H1 (cell line): ENCODE results near the gene ATP6V1A. TPM values are rescaled to one million over a fixed set of nuclear protein-coding genes. Genes with fewer than 3 reads are reported as not detected.

Experiments
- CTCF ChIA-PET: fragments of 300-600 bp; sonication (Branson Sonifier 250); formaldehyde crosslinking; loops from one replicate; lab custom pipeline; 2021; ENCODE audit not compliant: partially characterized antibody; lab: Charles Lee
- POLR2A ChIA-PET: fragments of 300-600 bp; sonication (Branson Sonifier 250); formaldehyde crosslinking; loops from one replicate; lab custom pipeline; 2021; ENCODE audit warnings: inconsistent platforms; ENCODE audit not compliant: partially characterized antibody; lab: Charles Lee
- DNase-seq, 2 experiments: peaks; one replicate each; pipeline versions ENCODE4 v3.0.0 to v3.0.0-alpha.2; 2010 to 2022; ENCODE audit warnings: low spot score in 2 of 2, low read depth in 1 of 2, mixed read lengths in 1 of 2
- FAIRE-seq: peaks from 2 replicates; lab custom pipeline; 2011; peaks lifted over from hg19 to GRCh38; lab: Jason Lieb, UNC
- H2AFZ ChIP-seq: 2 replicates; pipeline ENCODE4 v1.8.1; 2012; ENCODE audit warnings: low read length, inconsistent platforms
- H2AK5ac ChIP-seq: 2 replicates; pipeline ENCODE4 v1.6.1; 2013; ENCODE audit warnings: low read depth, low read length
- H2BK120ac ChIP-seq: replicated peaks from 2 replicates; pipeline ENCODE3; 2013; ENCODE audit warnings: low read depth, low read length, inconsistent platforms
- H2BK12ac ChIP-seq: 2 replicates; pipeline ENCODE4 v1.6.1; 2013; ENCODE audit warnings: low read depth, low read length
- H2BK15ac ChIP-seq: 2 replicates; pipeline ENCODE4 v1.6.1; 2013; ENCODE audit warnings: low read length
- H2BK20ac ChIP-seq: 2 replicates; pipeline ENCODE4 v1.6.1; 2013; ENCODE audit warnings: low read length
- H2BK5ac ChIP-seq: 2 replicates; pipeline ENCODE4 v1.6.1; 2013; ENCODE audit warnings: low read depth, low read length
- H3K14ac ChIP-seq: 2 replicates; pipeline ENCODE4 v1.6.1; 2013; ENCODE audit warnings: inconsistent platforms; ENCODE audit not compliant: insufficient read length
- H3K18ac ChIP-seq: 2 replicates; pipeline ENCODE4 v1.6.1; 2013; ENCODE audit warnings: low read length; ENCODE audit errors: extremely low read depth
- H3K23ac ChIP-seq: 2 replicates; pipeline ENCODE4 v1.6.1; 2013; ENCODE audit warnings: inconsistent platforms; ENCODE audit not compliant: insufficient read length
- H3K23me2 ChIP-seq: 2 replicates; pipeline ENCODE4 v1.6.1; 2013; ENCODE audit warnings: low read depth, low read length
- H3K27ac ChIP-seq: 2 replicates; pipeline ENCODE4 v1.6.1; 2011; ENCODE audit warnings: low read depth, low read length, inconsistent platforms
- H3K27me3 ChIP-seq, 4 experiments: replicated peaks in 1 of 4; 1 replicate in 1 of 4; 2 replicates in 3 of 4; pipeline versions ENCODE4 v1.6.1 to v1.8.1; 2011 to 2013; ENCODE audit warnings: low read length in 3 of 4, mild to moderate bottlenecking in 3 of 4, inconsistent platforms in 2 of 4, mixed read lengths in 2 of 4, moderate library complexity in 1 of 4; ENCODE audit not compliant: control insufficient read depth in 3 of 4, insufficient read depth in 3 of 4; ENCODE audit errors: extremely low read depth in 1 of 4
- H3K36me3 ChIP-seq, 4 experiments: 2 replicates each; pipeline versions ENCODE4 v1.6.1 to v1.8.1; 2011 to 2013; ENCODE audit warnings: mild to moderate bottlenecking in 4 of 4, low read length in 3 of 4, moderate library complexity in 2 of 4, control low read depth in 1 of 4, inconsistent platforms in 1 of 4; ENCODE audit not compliant: insufficient read depth in 4 of 4, control insufficient read depth in 2 of 4
- H3K4ac ChIP-seq: replicated peaks from 2 replicates; pipeline ENCODE3; 2013; ENCODE audit warnings: low read length, low read depth, mixed read lengths, inconsistent platforms; ENCODE audit not compliant: insufficient read length
- H3K4me1 ChIP-seq, 4 experiments: replicated peaks in 1 of 4; 1 replicate in 1 of 4; 2 replicates in 3 of 4; pipeline versions ENCODE4 v1.6.1 to v1.8.1; 2011 to 2013; ENCODE audit warnings: low read length in 3 of 4, inconsistent platforms in 2 of 4, mixed read lengths in 1 of 4; ENCODE audit not compliant: insufficient read depth in 4 of 4, control insufficient read depth in 3 of 4
- H3K4me2 ChIP-seq, 2 experiments: 2 replicates each; pipeline versions ENCODE4 v1.6.1 to v1.8.1; 2011 to 2013; ENCODE audit warnings: low read depth in 2 of 2, low read length in 2 of 2, control low read depth in 1 of 2, inconsistent platforms in 1 of 2, mild to moderate bottlenecking in 1 of 2; ENCODE audit not compliant: insufficient read depth in 1 of 2
- H3K4me3 ChIP-seq, 4 experiments: fragments of 200-600, 300-600 bp in 1 of 4; sonication (generic), shearing (Covaris generic), sonication (Bioruptor Twin) in 1 of 4; 2 replicates each; pipeline versions ENCODE4 v1.5.1 to v1.8.1; 2011 to 2016; ENCODE audit warnings: low read length in 4 of 4, low read depth in 3 of 4, control low read depth in 2 of 4, inconsistent platforms in 2 of 4, mild to moderate bottlenecking in 2 of 4, mixed read lengths in 1 of 4, moderate library complexity in 1 of 4; ENCODE audit not compliant: insufficient read depth in 2 of 4; ENCODE audit errors: extremely low read depth in 1 of 4
- H3K56ac ChIP-seq: replicated peaks from 2 replicates; pipeline ENCODE3; 2013; ENCODE audit warnings: low read depth, mild to moderate bottlenecking, mixed read lengths, low read length, inconsistent platforms; ENCODE audit not compliant: insufficient read length
- H3K79me1 ChIP-seq: 2 replicates; pipeline ENCODE4 v1.6.1; 2013; ENCODE audit warnings: low read depth, low read length, control low read depth
- H3K79me2 ChIP-seq, 2 experiments: 2 replicates each; pipeline versions ENCODE4 v1.6.1 to v1.8.1; 2012 to 2013; ENCODE audit warnings: low read length in 2 of 2, mild to moderate bottlenecking in 2 of 2, inconsistent platforms in 1 of 2; ENCODE audit not compliant: insufficient read depth in 2 of 2, control insufficient read depth in 1 of 2
- H3K9ac ChIP-seq, 4 experiments: replicated peaks in 1 of 4; 1 replicate in 1 of 4; 2 replicates in 3 of 4; pipeline versions ENCODE4 v1.6.1 to v1.8.1; 2011 to 2013; ENCODE audit warnings: low read depth in 3 of 4, low read length in 3 of 4, control low read depth in 2 of 4, mild to moderate bottlenecking in 2 of 4, moderate library complexity in 2 of 4, inconsistent platforms in 1 of 4; ENCODE audit errors: extremely low read depth in 1 of 4
- H3K9me3 ChIP-seq, 2 experiments: 2 replicates each; pipeline versions ENCODE4 v1.6.1 to v1.8.1; 2012 to 2013; ENCODE audit warnings: mild to moderate bottlenecking in 2 of 2, moderate library complexity in 2 of 2, control low read depth in 1 of 2, inconsistent platforms in 1 of 2, low read depth in 1 of 2, low read length in 1 of 2, mixed read lengths in 1 of 2; ENCODE audit not compliant: insufficient read depth in 2 of 2
- H4K20me1 ChIP-seq, 2 experiments: replicated peaks in 1 of 2; 2 replicates each; pipeline versions ENCODE3 to v1.8.1; 2011 to 2013; ENCODE audit warnings: inconsistent platforms in 2 of 2, low read length in 2 of 2, mild to moderate bottlenecking in 1 of 2; ENCODE audit not compliant: insufficient read depth in 2 of 2, control insufficient read depth in 1 of 2
- H4K5ac ChIP-seq: 2 replicates; pipeline ENCODE4 v1.6.1; 2013; ENCODE audit warnings: low read length, low read depth, mixed read lengths, inconsistent platforms; ENCODE audit not compliant: insufficient read length
- H4K8ac ChIP-seq: 2 replicates; pipeline ENCODE4 v1.8.0; 2013; ENCODE audit warnings: mild to moderate bottlenecking, moderate library complexity, low read length, inconsistent platforms; ENCODE audit not compliant: insufficient read depth; ENCODE audit errors: extremely low read depth
- H4K91ac ChIP-seq: replicated peaks from 2 replicates; pipeline ENCODE3; 2013; ENCODE audit warnings: low read length, mixed read lengths, inconsistent platforms; ENCODE audit not compliant: insufficient read length
- BCL11A ChIP-seq, 2 experiments: IDR thresholded peaks; one replicate each; pipeline ENCODE4 v1.6.1; 2011; ENCODE audit warnings: low read depth in 2 of 2, low read length in 2 of 2, mild to moderate bottlenecking in 2 of 2
- CHD1 ChIP-seq: IDR thresholded peaks from 2 replicates; pipeline ENCODE4 v1.6.1; 2012; ENCODE audit warnings: low read depth, low read length, improper control_type of control experiment
- FOSL1 ChIP-seq: IDR thresholded peaks from 2 replicates; pipeline ENCODE4 v1.6.1; 2011; ENCODE audit warnings: mild to moderate bottlenecking, low read depth, low read length, moderate library complexity; ENCODE audit not compliant: insufficient read depth
- POLR2A ChIP-seq, 2 experiments: IDR thresholded peaks; 1 replicate in 1 of 2; 2 replicates in 1 of 2; pipeline ENCODE4 v1.6.1; 2011; ENCODE audit warnings: low read depth in 2 of 2, low read length in 2 of 2, mild to moderate bottlenecking in 2 of 2; ENCODE audit errors: control extremely low read depth in 1 of 2
- POLR2AphosphoS5 ChIP-seq: IDR thresholded peaks from 2 replicates; pipeline ENCODE4 v1.6.1; 2011; ENCODE audit warnings: low read depth, low read length
- WGBS, 2 experiments: shearing (Covaris generic) in 1 of 2; methylation state at CpG; one replicate each; pipeline versions ENCODE4 v1.1.6 to v1.1.7; 2013 to 2015; ENCODE audit warnings: low lambda C conversion rate in 2 of 2, mixed read lengths in 2 of 2, inconsistent platforms in 1 of 2, low coverage in 1 of 2, missing lambda C conversion rate in 1 of 2; ENCODE audit not compliant: insufficient replicate concordance in 2 of 2, insufficient coverage in 1 of 2, insufficient read length in 1 of 2; ENCODE audit errors: extremely low coverage in 1 of 2, missing lambda C conversion rate in 1 of 2; 5-methylcytosine and 5-hydroxymethylcytosine counted together
- polyA plus RNA-seq, 7 experiments: library from polyadenylated mRNA; depleted of rRNA in 3 of 7; stranded (reverse) in 5 of 7; unstranded in 2 of 7; fragments of >200 nt in 5 of 7; fragments of 200-250 nt in 2 of 7; gene quantifications; 1 replicate in 5 of 7; 2 replicates in 1 of 7; 4 replicates in 1 of 7; pipeline versions ENCODE4 v1.2.1 to v1.2.3, GENCODE V29; 2011 to 2013; ENCODE audit warnings: missing spikeins in 2 of 7, mixed read lengths in 2 of 7
- total RNA-seq: library from RNA; stranded (reverse); fragmentation: NEBNext Ultra II Directional; extraction: Animal tissue kit (Norgen Biotek cat#: 25700); gene quantifications from 2 replicates; pipeline ENCODE4 v1.2.1, GENCODE V29; 2021
- TF ChIP-seq, protein P1 (sequence below): IDR thresholded peaks from 2 replicates; pipeline ENCODE4 v1.6.1; 2012; ENCODE audit warnings: inconsistent platforms

ATP6V1A gene
- total and polyA plus RNA-seq, 2 of the 8 experiments (the other 6 are each of a cell fraction or from before 2014, with no cell fraction given) = 15.4 to 90.9 TPM

DNA sequence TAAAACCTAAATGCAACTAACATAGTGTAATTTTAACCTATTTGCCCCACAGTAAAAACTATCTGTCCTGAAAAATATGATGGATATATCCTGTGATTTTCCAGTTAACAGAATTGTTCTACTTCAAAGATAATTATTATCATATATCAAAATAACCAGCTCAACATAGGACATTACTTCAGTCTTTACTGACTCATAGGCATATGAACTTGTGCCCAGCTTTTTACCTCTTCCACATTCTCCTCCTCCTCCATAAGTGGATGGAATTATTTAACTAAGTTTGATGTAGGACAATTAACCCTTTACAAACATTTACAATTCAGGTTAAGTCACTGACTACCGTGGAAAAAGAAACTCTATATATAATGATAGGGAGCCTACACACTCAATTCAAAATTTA lies 27.5 kb upstream of the ATP6V1A start:
- Histone ChIP-seq H2BK15ac (no peak overlapping the region), H4K5ac (no peak overlapping the region), H3K79me1 (no peaks in the 10 kb centered on the region), H4K91ac (no peak overlapping the region), H3K4ac (no peak overlapping the region), H3K36me3 (peaks cover 0 to 63% (median 25%) of the 10 kb centered on the region in 4 experiments; a peak in 6 of 8 replicates), H3K4me2 (no peak overlapping the region), H3K9me3 (no peaks in the 10 kb centered on the region), H3K23ac (no peak overlapping the region), H4K8ac (no peak overlapping the region), H2BK120ac (no peak overlapping the region), H2BK12ac (no peak overlapping the region), H3K9ac (no peak overlapping the region), H3K27me3 (no peaks in the 10 kb centered on the region), H3K79me2 (peaks cover 0 to 11% of the 10 kb centered on the region in 2 experiments; a peak in 2 of 4 replicates), H3K56ac (no peak overlapping the region), H2BK20ac (no peak overlapping the region), H2AFZ (no peak overlapping the region), H4K20me1 (peaks cover 0 to under 1% of the 10 kb centered on the region in 2 experiments), H3K18ac (no peak overlapping the region), H3K4me1 (no peaks in the 10 kb centered on the region), H2AK5ac (no peak overlapping the region), H3K14ac (no peak overlapping the region), H3K27ac (no peak overlapping the region), H2BK5ac (no peak overlapping the region), H3K4me3 (no peak overlapping the region), H3K23me2 (no peaks in the 10 kb centered on the region)
- TF ChIP-seq POLR2AphosphoS5 = no peak
- TF ChIP-seq CHD1 = no peak
- TF ChIP-seq POLR2A (IDR thresholded peaks at IDR 0.05; ENCODE audit: control extremely low read depth in 1 of 2, low read depth in 2 of 2, low read length in 2 of 2) = no peak
- no peak for TF ChIP-seq FOSL1
- TF ChIP-seq, protein P1, sequence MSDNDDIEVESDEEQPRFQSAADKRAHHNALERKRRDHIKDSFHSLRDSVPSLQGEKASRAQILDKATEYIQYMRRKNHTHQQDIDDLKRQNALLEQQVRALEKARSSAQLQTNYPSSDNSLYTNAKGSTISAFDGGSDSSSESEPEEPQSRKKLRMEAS = no peak
- TF ChIP-seq BCL11A (IDR thresholded peaks at IDR 0.05; ENCODE audit: low read depth in 2 of 2, low read length in 2 of 2) = no peak
- POLR2A ChIA-PET = no interaction called here
- CTCF ChIA-PET = no interaction called here
- FAIRE-seq = no peak
- WGBS, 2 experiments = 93% methylated on average over 1 of the region's 1 CpG; no CpG with 5 or more reads in 1 of the 2 experiments
- no peak for DNase-seq
